Kidney tubule cell (primary cell): ENCODE results near the gene MITF.

Source experiments
- DNase-seq: peaks from one replicate; pipeline ENCODE4 v3.0.0-alpha.2; 2018; ENCODE audit warnings: low spot score

Gene MITF

GRCh38 chr3:69729147-69729919 is 9.9 kb upstream of the MITF start:
- DNase-seq, result no peak

GRCh38 chr3:69731080-69731479 is 8.2 kb upstream of the MITF start:
- DNase-seq, result no peak

- DNase-seq, result no peak
These were observed 3.4 kb upstream of the MITF start for GRCh38 chr3:69735893-69736292.

- no peak for DNase-seq
These were observed 1.9 kb upstream of the MITF start for GRCh38 chr3:69737392-69737791.

- DNase-seq, result peak; percentile 21
These were observed 949 bp upstream of the MITF start for GRCh38 chr3:69738315-69738714.

- no peak for DNase-seq
These were observed 433 bp upstream of the MITF start for GRCh38 chr3:69738859-69739203.

GRCh38 chr3:69740103-69741021 is 1.1 kb downstream of the MITF start:
- DNase-seq, result peak; percentile 71

GRCh38 chr3:69741032-69741767 is 1.9 kb downstream of the MITF start:
- DNase-seq, result no peak

GRCh38 chr3:69742391-69742790 is 3.1 kb downstream of the MITF start:
- DNase-seq, result no peak

GRCh38 chr3:69743975-69744906 is 5.0 kb downstream of the MITF start:
- DNase-seq, result no peak

GRCh38 chr3:69745505-69745904 is 6.2 kb downstream of the MITF start:
- no peak for DNase-seq

GRCh38 chr3:69746119-69746518 is 6.9 kb downstream of the MITF start:
- DNase-seq, result no peak

- DNase-seq, result no peak
These were observed 8.4 kb downstream of the MITF start for GRCh38 chr3:69747511-69748258.

- no peak for DNase-seq
These were observed 9.2 kb downstream of the MITF start for GRCh38 chr3:69748503-69748902.

GRCh38 chr3:69749461-69749860 is 10.2 kb downstream of the MITF start:
- DNase-seq, result no peak

GRCh38 chr3:69750549-69750948 is 11.3 kb downstream of the MITF start:
- DNase-seq, result no peak

GRCh38 chr3:69751074-69751476 is 11.8 kb downstream of the MITF start:
- DNase-seq, result no peak

- no peak for DNase-seq
These were observed 13.0 kb downstream of the MITF start for GRCh38 chr3:69752241-69752640.

GRCh38 chr3:69753179-69753775 is 14.0 kb downstream of the MITF start:
- DNase-seq, result no peak

GRCh38 chr3:69755795-69756194 is 16.5 kb downstream of the MITF start:
- DNase-seq, result no peak
